GM21515 (cell line): Measurements from ENCODE around the gene FOXE3.

ENCODE experiments used
- ATAC-seq: cut with Tn5 transposase; IDR thresholded peaks from one replicate; pipeline ENCODE4 v1.9.1; 2021; ENCODE audit not compliant: unreplicated experiment

The FOXE3 gene

DNA sequence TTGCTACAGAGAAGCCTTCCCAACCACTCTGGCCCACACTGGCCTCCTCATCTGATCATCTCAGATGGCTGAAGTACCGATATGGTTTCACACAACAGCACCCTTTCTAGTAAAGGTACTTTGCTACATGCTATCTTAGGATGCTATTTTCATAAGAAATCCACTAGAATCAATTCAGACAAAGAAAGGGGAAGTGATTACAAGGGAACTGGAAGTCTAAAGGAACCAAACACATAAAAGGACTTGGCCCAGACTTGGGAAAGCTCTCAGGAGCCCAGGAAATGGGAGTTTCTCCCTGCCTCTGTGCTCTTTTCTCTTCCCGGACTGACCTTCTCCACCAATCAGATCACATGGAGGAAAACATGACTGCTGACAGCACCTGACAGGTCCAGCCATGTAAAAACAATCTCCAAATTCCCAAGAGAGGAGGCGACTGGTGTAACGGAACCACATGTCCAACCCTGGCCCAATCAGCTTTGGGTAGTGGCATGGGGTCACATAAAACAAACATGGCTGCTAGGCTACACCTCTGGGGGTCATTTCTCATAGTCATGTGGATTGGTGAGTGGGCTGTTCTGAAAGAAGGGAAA lies 12.7 kb upstream of the FOXE3 start:
- ATAC-seq, result no peak

DNA sequence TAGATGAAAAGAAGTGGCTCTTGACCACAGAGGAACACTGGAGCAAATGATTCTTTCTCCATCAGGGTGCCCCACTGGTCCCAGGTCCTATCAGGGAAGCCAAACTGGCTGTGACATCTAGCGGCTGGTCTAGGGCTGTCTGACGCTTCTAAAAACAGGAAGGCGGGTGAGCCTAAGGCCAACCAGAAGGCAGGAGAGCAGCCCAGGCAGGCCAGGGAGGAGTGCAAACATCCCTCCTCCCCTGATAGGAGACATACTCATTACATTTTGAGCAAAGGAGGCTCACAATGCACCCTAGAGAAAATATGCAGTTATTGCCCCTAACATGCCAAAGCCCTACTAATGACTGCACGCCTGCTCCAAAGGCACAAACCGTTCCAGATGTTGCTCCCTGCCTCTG lies 10.4 kb upstream of the FOXE3 start:
- ATAC-seq, result no peak

DNA sequence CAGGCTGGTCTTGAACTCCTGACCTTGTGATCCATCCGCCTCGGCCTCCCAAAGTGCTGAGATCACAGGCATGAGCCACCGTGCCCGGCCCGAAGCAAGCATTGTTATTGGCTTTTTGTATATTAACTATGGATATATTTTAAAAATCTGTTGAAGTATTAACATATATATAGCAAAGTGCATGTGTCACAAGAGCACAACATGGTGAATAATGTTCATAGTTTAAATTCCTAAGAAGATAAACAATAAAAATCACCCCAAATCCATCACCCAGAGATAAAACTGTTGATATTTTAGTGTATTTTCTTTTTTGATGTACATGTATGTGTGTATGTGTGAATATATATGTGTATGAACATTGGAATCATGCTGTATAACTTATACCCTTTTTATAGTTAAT lies 9.1 kb upstream of the FOXE3 start:
- ATAC-seq, result no peak

DNA sequence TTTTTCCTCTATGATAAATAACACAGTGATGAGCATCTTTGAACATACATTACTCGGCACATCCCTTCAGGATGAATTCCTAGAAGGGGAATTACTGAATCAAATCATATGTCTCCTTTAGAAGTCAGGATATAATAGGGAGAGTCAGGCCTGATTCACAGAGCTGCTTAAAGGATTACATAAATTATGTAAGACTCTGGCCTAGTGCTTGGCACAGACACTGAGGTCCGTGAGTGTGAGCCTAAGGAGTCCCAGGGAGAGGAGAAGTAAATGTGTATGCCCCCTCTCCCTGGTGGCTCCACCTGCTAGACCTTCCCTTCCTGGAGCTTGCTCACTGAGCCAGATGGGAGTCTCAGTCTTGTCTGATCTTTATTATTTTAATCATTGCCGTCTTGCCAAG lies 8.6 kb upstream of the FOXE3 start:
- no peak for ATAC-seq

DNA sequence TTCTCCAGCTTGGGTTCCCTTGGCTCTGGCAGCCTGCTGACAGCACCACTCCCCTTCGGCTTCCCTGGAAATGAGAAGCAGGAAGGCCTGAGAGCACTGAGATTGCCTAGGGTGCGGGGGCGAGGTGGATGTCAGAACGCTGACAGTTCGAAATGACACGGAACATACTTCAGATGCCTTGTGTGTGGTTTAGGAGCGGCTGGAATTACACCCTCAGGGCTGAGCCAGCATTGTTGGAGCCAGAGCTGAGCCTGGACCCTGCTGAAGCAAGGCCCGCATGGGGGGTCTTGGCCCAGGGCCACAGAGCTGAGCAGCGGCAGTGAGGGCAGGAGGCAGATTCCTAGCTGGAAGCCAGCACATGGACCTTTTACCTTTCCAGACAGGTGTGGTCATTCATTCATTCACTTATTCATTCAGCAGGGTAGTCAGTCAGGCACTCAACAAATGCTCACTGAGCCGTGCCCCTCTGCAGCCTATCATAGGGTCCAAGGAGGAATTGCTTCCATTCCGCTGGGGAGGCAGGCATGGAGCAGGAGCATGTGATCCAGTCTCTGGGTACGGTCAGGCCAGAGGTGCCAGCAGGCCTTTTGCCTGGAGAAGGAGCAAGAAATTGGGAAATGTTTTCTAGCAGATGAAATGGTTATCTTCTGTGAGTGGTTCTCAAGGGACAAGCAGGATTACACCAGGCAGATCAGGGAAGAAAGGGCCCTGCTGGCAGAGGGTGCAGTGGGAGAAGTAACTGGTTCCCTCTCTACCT lies 6.6 kb upstream of the FOXE3 start:
- ATAC-seq, result no peak

DNA sequence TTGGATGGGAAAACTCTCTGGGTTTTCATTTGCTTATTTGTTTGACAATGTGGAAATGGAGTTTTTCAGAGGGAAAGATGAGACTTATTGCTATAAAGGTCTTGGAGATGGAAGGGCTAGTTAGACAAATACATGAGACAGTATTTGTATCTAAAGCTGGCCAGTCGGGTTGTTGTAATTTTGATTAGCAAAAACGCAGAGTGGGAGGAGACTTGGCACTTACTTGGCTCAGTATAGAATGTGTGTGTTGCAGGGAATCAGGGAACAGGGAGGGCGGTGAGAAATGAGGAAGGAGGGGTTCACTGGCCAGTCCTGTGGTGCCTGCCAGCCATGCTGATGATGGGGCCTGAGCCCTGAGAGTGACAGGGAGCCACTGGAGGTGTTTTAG lies 6.0 kb upstream of the FOXE3 start:
- ATAC-seq, result no peak

DNA sequence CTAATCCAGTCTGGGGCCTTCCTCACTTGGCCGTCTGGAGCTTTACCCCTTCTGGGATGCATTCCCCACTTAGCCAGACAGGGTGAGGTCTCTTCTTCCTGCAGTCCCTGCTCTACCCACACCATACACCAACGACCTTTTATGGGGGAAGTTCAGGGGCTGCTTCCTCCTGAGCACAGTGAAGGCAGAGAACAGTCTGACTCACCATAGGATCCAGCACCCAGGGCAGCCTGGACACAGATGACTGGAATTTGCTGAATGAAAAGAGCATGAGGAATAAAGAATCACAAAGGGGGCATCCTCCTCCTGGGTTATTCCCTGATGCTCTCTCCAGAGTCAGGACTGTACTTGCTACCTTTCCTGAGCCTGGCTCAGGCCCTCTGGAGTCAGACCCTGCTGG lies 4.6 kb upstream of the FOXE3 start:
- ATAC-seq, result no peak

DNA sequence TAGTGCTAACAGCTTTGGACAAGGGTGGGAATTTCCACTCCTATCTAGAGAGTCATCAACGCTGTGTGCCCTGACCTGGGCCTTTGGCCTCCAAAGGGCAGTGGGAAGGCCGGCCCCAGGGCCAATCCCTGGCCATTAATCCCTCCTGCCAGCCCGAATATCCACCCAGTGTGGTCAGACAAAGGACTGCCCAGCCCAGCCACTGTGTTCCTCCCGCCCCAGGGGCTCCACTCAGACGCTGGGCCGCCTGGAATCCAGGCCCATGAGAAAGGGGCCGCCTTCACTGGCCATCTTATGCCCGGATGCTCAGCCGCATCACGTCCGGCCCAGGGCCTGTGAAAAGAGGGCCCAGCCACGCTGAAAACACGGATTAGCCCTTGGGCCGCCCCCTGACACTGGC lies 3.6 kb upstream of the FOXE3 start:
- ATAC-seq, result no peak

DNA sequence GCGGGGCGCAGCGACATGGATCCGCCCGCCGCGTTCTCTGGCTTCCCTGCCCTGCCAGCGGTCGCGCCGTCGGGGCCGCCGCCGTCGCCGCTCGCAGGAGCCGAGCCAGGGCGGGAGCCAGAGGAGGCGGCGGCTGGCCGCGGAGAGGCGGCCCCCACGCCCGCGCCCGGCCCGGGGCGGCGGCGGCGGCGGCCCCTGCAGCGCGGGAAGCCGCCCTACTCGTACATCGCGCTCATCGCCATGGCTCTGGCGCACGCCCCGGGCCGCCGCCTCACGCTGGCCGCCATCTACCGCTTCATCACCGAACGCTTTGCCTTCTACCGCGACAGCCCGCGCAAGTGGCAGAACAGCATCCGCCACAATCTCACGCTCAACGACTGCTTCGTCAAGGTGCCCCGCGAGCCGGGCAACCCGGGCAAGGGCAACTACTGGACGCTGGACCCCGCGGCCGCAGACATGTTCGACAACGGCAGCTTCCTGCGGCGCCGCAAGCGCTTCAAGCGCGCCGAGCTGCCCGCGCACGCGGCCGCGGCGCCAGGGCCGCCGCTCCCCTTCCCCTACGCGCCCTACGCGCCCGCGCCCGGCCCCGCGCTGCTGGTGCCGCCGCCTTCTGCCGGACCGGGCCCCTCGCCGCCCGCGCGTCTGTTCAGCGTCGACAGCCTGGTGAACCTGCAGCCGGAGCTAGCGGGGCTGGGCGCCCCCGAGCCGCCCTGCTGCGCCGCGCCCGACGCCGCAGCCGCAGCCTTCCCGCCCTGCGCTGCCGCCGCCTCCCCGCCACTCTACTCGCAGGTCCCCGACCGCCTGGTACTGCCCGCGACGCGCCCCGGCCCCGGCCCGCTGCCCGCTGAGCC lies 459 bp downstream of the FOXE3 start:
- no peak for ATAC-seq

DNA sequence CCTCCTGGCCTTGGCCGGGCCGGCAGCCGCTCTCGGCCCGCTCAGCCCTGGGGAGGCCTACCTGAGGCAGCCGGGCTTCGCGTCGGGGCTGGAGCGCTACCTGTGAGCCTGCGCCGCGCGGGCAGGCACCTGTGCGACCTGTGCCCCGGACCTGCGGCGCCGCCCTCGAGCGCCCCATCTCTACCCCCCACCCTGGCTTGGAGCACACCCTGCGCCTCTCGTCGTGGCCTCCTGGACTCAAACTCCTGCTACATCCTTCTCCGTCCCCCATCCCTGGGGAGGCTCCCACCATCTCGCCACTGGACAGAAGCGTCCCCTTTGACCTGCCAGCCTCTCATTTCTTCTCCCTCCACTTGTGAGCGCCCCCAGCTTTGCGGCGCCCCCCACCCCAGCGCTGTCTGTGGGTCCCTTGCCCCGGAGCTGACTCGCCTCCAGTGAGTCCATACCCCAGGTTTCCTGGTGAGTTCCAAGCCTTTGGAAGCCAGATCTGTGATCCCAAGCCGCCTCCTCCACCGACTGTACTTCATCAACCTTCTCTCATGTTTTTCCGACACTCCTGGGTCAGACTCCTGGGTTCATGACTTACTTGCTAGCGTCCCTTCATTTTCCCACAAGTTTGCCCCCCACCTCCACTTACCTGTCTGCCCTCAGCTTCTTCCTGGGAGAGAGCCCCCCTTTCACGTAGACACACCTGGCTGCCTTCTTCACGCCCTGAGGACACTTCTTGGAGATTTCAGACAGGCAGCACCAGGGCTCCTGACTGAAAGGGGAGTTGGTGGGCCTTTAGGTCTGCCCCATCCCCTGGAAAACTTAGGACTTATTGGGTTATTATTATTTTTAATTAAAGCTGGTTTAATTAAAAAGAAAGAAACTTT lies 1.3 kb downstream of the FOXE3 start:
- no peak for ATAC-seq

DNA sequence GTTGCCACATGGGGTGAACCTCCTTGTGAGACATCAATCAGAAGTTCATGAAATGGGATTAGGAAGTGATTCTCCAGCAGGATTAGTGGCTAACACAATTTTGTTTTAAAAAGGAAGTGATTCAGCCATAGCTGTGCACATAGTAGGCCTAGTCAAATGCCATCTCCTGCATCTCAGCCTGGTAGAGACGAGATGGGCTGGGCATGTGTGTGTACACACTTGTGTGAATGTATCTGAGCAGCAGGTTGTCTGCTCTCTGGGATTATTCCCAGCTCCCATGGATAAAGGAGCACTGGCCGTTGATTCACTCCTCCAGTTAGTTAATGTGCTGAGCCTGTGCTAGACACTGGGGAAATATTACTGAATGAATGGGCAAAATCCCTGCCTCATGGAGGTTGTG lies 2.0 kb downstream of the FOXE3 start:
- no peak for ATAC-seq

DNA sequence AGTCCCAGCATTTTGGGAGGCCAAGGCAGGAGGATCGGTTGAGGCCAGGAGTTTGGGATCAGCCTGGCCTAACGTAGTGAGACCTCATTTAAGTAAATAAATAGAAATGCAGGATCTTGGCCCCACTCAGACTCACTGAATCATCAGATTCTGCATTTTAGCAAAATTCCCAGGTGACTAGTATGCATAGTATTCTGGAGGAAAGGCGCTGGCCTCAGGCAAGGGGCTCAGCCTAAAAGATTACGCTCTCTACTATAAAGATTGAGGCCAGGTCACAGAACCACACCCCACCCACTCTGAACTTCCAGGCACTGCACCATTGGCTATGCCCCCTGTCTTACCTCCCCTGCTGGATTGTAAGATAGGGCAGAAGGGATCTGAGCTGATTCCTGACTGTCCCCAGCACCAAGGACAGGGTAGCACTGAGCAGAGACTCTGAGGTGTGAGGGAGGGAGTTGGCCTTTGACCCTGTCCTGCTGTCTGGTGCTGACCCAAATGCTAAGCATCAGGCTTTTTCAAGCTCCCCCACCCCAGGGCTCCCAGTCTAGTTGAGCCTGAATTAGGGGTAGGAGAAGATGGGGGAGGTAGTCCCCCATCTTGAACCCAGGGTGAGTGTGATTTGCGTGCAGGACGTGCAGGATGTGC lies 2.7 kb downstream of the FOXE3 start:
- no peak for ATAC-seq

DNA sequence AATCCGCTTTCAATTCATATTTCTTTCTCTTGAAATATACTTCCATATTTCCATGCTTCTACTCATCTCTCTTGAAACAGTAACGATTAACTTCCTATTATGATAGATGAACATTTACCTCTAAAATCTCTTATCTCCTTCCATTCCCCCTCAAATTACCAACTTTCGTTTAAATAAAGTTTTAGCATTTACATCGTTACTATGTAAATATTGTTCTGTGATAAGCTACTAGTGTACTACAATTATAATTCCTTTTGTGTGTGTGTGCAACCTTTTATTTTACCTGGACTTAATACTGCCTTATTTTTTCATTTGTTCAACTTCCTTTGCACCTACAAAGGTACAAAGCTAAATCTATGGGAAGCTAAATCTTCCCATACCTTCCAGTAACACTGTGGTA lies 4.5 kb downstream of the FOXE3 start:
- no peak for ATAC-seq

DNA sequence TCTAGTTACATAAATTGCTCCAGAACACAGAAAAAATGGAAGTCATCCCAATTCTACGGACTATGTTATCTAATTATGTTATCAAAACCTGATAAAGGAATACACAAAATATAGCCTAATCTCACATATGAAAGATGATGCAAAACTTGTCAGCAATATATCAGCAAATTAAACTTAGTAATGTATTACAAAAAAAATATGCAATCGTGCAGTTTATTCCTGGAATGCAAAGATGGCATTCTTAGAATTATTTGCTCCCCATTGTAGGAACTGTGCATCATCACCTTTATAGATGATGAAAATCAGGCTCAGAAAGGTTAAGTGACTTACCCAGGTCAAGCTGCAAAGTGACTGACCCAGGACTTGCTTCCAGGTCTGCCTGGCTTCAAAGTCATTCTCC lies 7.8 kb downstream of the FOXE3 start:
- ATAC-seq, result no peak

DNA sequence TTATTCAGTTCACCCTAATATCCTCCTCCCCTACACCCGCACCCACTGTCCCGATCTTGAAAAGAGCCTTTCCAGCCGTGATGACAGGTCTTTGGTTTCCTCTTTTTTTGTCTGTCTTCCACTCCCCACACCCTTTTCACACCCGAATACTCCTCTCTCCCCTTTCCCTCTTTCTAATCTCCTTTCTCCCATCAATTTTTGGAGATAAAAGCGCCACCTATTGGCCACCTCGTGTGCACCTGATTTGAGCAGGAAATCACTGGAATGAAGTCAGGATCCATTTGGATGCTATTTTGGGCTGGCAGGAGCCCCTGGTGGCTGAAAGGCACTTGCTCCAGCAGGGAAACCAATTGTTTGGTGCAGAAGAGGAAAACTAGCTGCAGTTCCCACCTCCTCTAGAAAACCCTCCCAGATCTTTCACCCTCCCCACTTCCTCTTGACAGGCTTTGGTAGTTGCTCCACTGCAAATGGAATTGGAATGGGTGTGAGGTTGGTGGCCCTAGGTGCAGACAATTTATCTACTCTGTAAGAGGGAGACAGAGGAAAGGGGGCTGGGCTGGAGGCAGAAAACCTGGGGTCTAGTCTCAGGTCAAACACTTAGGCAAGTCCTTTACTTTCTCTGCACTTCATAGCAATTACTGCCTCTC lies 8.4 kb downstream of the FOXE3 start:
- ATAC-seq, result no peak

DNA sequence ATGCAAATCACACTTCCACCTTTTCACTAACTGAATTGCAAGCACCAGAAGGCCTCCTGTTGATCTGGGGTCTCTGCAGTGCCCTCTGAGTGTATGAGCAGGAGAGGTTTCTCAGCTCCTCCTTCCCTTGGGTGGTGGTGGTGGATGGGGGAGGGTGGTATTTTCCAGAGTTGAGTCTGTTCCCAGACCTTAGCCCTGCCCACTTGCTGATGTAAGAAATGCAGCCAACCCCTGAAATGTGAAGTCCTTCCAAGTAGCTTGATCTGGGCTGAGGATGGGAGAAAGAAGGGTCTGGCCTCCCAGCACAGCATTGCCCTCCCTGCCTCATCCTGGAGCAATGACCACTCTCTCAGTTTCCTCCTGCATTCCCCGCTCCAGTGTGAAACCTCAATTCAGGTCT lies 15.4 kb downstream of the FOXE3 start:
- ATAC-seq, result no peak

DNA sequence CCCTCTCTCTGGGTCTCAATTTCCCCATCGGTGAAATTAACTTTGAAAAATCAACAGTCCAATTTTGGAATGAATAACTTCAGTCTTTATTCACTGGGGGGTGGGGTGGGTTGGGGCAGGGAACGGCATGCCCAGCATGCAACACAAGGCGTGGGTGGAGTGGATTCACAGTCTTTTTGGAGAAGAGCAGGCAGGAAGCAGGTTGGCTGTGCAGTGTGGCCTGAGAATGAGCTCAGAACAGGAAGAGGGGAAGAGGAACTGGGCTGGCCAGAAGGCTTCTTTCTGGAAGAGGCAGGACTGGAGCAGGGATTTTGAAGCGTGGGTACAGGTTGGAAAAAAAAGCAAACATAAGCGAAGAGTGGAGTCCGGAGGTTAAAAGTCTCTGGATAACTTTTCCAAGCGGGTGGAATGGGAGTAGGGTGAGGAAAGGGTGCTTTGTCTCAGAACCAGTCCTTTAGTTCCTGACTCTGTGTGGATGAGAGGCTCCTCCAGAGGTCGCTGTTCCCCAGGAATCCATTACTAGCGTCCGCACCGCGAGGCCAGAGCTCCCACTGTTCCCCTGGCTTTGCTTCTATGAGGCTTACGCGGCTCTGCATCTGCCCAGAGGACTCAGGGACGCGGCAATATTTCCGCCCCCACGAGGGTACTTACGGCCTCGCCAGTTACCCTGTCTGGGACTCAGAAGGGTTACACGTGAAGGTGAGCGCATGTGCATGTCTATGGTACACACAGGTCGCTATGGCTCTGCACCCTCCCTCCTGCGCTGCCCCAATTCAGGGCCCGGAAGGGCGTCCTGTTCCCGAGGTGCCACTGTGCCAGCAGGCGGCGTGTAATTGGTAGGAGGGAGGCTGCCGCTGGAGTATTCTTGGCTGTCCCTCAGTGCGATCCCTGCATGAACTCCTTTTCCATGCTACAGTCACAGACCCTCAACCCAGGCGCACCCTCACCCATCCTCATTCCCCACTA lies 16.3 kb downstream of the FOXE3 start:
- no peak for ATAC-seq

DNA sequence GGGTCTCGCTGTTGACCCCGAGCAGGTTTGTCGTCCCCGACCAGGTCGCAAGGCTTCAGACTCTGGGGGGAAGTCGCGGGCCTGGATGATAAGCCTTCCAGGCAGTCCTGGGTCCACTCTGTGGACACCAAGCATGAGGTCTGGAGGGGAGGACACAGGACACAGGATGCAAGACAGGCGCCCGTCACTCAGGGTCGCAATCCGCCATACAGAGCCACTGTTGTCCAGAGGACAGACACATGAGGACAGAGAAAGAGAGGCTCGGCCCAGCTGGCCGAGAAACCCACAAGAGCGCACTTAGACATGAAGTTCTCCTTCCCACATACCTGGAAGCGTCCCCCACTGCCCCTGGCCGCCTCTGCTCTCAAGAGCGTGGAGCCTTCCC lies 16.9 kb downstream of the FOXE3 start:
- no peak for ATAC-seq

DNA sequence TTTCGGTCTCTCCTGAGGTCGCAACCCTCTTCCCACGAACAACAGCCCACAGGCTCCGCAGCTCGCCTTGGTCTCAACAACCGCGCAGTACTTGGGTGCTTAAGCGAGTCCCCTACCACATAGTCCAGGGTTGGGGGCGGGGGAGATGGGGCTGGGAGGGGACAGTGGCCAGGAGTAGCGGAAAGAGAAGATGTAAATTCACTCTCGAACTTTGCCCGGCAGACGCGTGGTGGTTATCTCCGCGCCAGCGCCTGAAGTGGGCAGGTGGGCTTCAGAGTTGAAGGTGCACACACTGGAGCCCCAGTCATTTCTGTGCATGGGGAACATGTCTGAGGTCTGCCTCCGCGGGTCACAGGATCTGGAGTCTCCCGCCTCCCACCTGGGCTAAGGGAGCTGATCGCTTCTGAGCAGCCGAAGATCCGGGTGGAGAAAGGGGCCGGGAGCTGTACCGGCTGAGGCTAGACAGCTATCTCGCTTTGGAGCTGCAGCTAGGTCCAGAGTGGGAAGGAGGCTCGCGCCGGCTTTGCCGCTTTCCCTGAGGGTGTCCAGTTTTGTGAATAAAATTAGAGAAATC lies 17.5 kb downstream of the FOXE3 start:
- ATAC-seq, result no peak
